Caco-2 (cell line): ENCODE measurements around the gene CRMP1. TPM values are rescaled to one million over a fixed set of nuclear protein-coding genes. Genes with fewer than 3 reads are reported as not detected.

Experiments
- BruUV-seq: library from RNA; stranded (reverse); fragments of 400-500 nt; replicated peaks from 2 replicates; lab custom pipeline; 2021; lab: Mats Ljungman, UMichigan
- CTCF ChIA-PET: fragments of 300-600 bp; sonication (Branson Sonifier 250); formaldehyde crosslinking; loops from one replicate; lab custom pipeline; 2022; ENCODE audit warnings: antibody characterized with exemption; lab: Charles Lee
- POLR2A ChIA-PET: fragments of 300-600 bp; sonication (Branson Sonifier 250); formaldehyde crosslinking; loops from one replicate; lab custom pipeline; 2022; ENCODE audit warnings: antibody characterized with exemption; lab: Charles Lee
- DNase-seq, 2 experiments: peaks; one replicate each; pipeline versions ENCODE4 v3.0.0 to v3.0.0-alpha.2; 2020 to 2022
- H3K27me3 ChIP-seq: replicated peaks from 2 replicates; pipeline ENCODE4 v1.6.0; 2011; ENCODE audit warnings: low read length; ENCODE audit not compliant: control insufficient read depth, insufficient read depth
- H3K36me3 ChIP-seq: 2 replicates; pipeline ENCODE4 v1.5.1; 2011; ENCODE audit warnings: low read length; ENCODE audit not compliant: control insufficient read depth, insufficient read depth
- H3K4me1 ChIP-seq: fragments of 250-450 bp; sonication (Bioruptor Pico); 2 replicates; pipeline ENCODE4 v1.5.1; 2020; ENCODE audit warnings: mild to moderate bottlenecking
- H3K4me3 ChIP-seq: 2 replicates; pipeline ENCODE4 v1.5.1; 2011; ENCODE audit warnings: low read depth, mild to moderate bottlenecking, control low read depth, low read length
- H3K9me3 ChIP-seq: fragments of 250-450 bp; sonication (Bioruptor Pico); 2 replicates; pipeline ENCODE4 v1.5.1; 2020; ENCODE audit warnings: mild to moderate bottlenecking, moderate library complexity
- H3K27ac Mint-ChIP-seq: one replicate; pipeline ENCODE4 v1.8.0; 2022; ENCODE audit warnings: mixed read lengths; ENCODE audit not compliant: unreplicated experiment
- H3K27me3 Mint-ChIP-seq: one replicate; pipeline ENCODE4 v1.8.0; 2022; ENCODE audit warnings: mixed read lengths; ENCODE audit not compliant: insufficient read depth, unreplicated experiment
- H3K36me3 Mint-ChIP-seq: one replicate; pipeline ENCODE4 v1.8.0; 2022; ENCODE audit warnings: mild to moderate bottlenecking, mixed read lengths; ENCODE audit not compliant: insufficient read depth, unreplicated experiment
- H3K4me1 Mint-ChIP-seq: one replicate; pipeline ENCODE4 v1.8.0; 2022; ENCODE audit warnings: low read depth, mixed read lengths; ENCODE audit not compliant: unreplicated experiment
- H3K4me3 Mint-ChIP-seq: one replicate; pipeline ENCODE4 v1.8.0; 2022; ENCODE audit warnings: mild to moderate bottlenecking, moderate library complexity, mixed read lengths; ENCODE audit not compliant: unreplicated experiment
- H3K9me3 Mint-ChIP-seq: one replicate; pipeline ENCODE4 v1.8.0; 2022; ENCODE audit warnings: mixed read lengths; ENCODE audit not compliant: unreplicated experiment
- intact Hi-C: fragments of 100-400 bp; cut with micrococcal nuclease; formaldehyde crosslinking; loops from one replicate; pipeline ENCODE4 v1.10.0; 2022; ENCODE audit not compliant: unreplicated experiment
- total RNA-seq: library from RNA; stranded (reverse); gene quantifications from 2 replicates; pipeline ENCODE4 v1.2.3, GENCODE V29; 2022
- TF ChIP-seq, protein P1 (sequence below), 2 experiments: fragments of 200-600 bp in 1 of 2; IDR thresholded peaks; 1 replicate in 1 of 2; 2 replicates in 1 of 2; pipeline versions ENCODE4 v1.5.1 to v1.8.0; 2011 to 2022; ENCODE audit warnings: antibody characterized with exemption in 1 of 2, control low read depth in 1 of 2, inconsistent platforms in 1 of 2, low read depth in 1 of 2, low read length in 1 of 2, mild to moderate bottlenecking in 1 of 2, moderate library complexity in 1 of 2; ENCODE audit not compliant: insufficient read depth in 1 of 2, severe bottlenecking in 1 of 2, unreplicated experiment in 1 of 2

CRMP1 gene
- total RNA-seq, 1 experiment from 2014 or later: not detected

DNA sequence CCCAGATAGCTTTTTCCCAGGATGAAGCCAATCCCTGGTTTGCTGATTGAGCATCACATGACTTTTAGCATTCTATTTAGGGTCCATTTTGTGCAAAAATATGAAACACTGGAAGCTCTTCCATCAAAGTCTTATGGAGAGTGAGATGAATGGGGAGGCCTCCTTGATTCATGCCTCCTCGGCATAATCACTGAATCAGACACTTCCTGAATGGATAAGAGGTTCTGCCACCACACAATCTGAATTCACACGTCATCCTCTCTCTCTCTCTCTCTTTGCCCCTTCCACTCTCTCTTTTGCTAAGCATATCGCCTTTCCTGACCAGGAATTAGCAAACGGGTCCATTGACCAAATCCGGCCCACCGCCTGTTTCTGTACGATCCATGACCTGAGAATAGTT is 68.7 kb downstream of the CRMP1 start:
- H3K4me3 ChIP-seq: no peak overlapping the region
- ChIA-PET CTCF (no interaction called here), POLR2A (no interaction called here)
- H3K4me1 Mint-ChIP-seq: no peaks in the 10 kb centered on the region
- H3K4me1 ChIP-seq: no peaks in the 10 kb centered on the region
- no peaks in the 10 kb centered on the region for H3K36me3 ChIP-seq
- BruUV-seq: no TSS peak
- H3K27ac Mint-ChIP-seq: no peak overlapping the region
- no peaks in the 10 kb centered on the region for H3K36me3 Mint-ChIP-seq
- intact Hi-C loops: no loop called here
- no peak overlapping the region for H3K4me3 Mint-ChIP-seq
- H3K27me3 Mint-ChIP-seq: peaks cover 18% of the 10 kb centered on the region
- no peaks in the 10 kb centered on the region for H3K9me3 Mint-ChIP-seq
- TF ChIP-seq, protein P1, sequence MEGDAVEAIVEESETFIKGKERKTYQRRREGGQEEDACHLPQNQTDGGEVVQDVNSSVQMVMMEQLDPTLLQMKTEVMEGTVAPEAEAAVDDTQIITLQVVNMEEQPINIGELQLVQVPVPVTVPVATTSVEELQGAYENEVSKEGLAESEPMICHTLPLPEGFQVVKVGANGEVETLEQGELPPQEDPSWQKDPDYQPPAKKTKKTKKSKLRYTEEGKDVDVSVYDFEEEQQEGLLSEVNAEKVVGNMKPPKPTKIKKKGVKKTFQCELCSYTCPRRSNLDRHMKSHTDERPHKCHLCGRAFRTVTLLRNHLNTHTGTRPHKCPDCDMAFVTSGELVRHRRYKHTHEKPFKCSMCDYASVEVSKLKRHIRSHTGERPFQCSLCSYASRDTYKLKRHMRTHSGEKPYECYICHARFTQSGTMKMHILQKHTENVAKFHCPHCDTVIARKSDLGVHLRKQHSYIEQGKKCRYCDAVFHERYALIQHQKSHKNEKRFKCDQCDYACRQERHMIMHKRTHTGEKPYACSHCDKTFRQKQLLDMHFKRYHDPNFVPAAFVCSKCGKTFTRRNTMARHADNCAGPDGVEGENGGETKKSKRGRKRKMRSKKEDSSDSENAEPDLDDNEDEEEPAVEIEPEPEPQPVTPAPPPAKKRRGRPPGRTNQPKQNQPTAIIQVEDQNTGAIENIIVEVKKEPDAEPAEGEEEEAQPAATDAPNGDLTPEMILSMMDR (IDR thresholded peaks at IDR 0.05; ENCODE audit: insufficient read depth in 1 of 2, low read depth in 1 of 2, low read length in 1 of 2, severe bottlenecking in 1 of 2, unreplicated experiment in 1 of 2): no peak
- no peaks in the 10 kb centered on the region for H3K9me3 ChIP-seq
- no peak for DNase-seq
- no peaks in the 10 kb centered on the region for H3K27me3 ChIP-seq

DNA sequence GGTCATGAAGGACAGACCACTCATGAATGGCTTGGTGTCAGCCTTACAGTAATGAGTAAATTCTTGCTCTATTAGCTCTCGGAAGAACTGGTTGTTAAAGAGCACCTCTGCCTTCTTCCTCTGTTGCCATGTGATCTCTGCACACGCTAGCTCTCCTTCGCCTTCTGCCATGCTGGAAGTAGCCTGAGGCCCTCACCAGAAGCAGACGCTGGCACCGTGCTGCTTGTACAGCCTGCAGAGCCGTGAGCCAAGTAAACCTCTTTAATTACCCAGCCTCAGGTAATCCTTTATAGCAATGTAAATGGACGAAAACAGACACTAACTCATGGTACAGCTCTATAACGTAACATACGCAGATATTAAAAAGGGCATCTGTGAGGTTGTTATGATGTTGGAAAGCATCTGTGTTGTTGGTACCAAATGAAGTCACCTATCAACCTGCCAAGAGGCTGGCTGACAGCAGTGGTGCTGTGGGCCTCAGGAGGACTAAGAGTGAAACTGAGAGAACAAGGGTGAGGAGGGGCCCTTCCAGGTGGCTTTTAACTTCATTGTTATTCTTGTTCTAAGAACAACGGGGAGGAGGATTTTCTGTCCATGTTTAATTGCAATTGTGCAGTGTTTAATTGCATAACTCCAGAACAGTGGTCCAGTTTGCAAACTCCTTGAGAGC is 69.2 kb downstream of the CRMP1 start:
- Histone ChIP-seq H3K4me3 (no peak overlapping the region), H3K27me3 (no peaks in the 10 kb centered on the region), H3K36me3 (no peaks in the 10 kb centered on the region), H3K9me3 (no peaks in the 10 kb centered on the region), H3K4me1 (no peaks in the 10 kb centered on the region)
- Mint-ChIP-seq H3K4me3 (no peak overlapping the region), H3K36me3 (no peaks in the 10 kb centered on the region), H3K27me3 (peaks cover 18% of the 10 kb centered on the region), H3K27ac (no peak overlapping the region), H3K4me1 (no peaks in the 10 kb centered on the region), H3K9me3 (no peaks in the 10 kb centered on the region)
- TF ChIP-seq, protein P1 (IDR thresholded peaks at IDR 0.05; ENCODE audit: insufficient read depth in 1 of 2, low read depth in 1 of 2, low read length in 1 of 2, severe bottlenecking in 1 of 2, unreplicated experiment in 1 of 2): no peak
- CTCF ChIA-PET: no interaction called here
- POLR2A ChIA-PET: no interaction called here
- BruUV-seq: no TSS peak
- intact Hi-C loops: no loop called here
- DNase-seq: no peak

DNA sequence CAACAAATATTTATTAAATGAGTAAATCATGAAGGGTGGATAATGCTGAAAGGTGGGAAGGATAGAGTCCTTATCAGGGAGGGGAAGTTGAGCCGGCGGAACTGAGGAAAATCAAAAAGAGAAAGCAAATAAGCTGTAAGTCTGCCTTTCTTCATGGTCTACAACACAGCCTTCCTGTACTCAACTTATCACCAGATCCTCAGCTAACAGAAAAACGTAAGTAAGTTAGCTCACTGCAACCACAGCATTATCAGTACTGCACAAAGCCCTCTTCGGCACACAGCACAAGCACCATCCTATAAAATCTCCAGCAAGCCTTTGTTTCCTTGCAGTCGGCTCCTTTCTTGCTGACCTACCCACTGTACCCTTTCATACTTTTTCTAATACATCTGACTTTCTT is 70.3 kb downstream of the CRMP1 start:
- no TSS peak for BruUV-seq
- H3K9me3 Mint-ChIP-seq: no peaks in the 10 kb centered on the region
- Histone ChIP-seq H3K4me3 (no peak overlapping the region), H3K27me3 (no peaks in the 10 kb centered on the region), H3K9me3 (no peaks in the 10 kb centered on the region), H3K36me3 (no peaks in the 10 kb centered on the region), H3K4me1 (no peaks in the 10 kb centered on the region)
- peaks cover 13% of the 10 kb centered on the region for H3K27me3 Mint-ChIP-seq
- no peak overlapping the region for H3K27ac Mint-ChIP-seq
- TF ChIP-seq, protein P1 (IDR thresholded peaks at IDR 0.05; ENCODE audit: insufficient read depth in 1 of 2, low read depth in 1 of 2, low read length in 1 of 2, severe bottlenecking in 1 of 2, unreplicated experiment in 1 of 2): no peak
- POLR2A ChIA-PET: no interaction called here
- DNase-seq: no peak
- no peaks in the 10 kb centered on the region for H3K36me3 Mint-ChIP-seq
- H3K4me1 Mint-ChIP-seq: no peaks in the 10 kb centered on the region
- no peak overlapping the region for H3K4me3 Mint-ChIP-seq
- CTCF ChIA-PET: no interaction called here
- intact Hi-C loops: no loop called here
